ENCODE data around the gene SEBOX.

DNA sequence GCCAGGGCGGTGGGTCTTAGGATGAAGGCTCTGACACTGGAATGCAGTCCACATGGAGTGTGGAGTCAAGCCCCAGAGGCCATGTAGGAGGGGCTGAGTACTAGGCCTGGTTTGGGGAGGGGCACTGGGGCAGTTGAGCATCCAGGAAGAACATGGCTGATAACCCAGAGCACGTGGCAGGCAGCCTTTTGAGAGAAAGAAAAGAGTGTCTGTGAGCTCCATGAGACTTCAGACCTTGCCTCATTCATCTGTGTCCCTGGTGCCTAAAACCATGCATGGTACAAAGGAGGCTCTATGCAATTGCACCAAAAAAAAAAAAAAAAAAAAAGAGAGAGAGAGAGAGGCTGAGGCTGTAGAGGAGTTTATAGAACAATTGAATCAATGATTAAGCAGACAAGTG is 26.4 kb upstream of the SEBOX start:
- TF ChIP-seq, protein P1, sequence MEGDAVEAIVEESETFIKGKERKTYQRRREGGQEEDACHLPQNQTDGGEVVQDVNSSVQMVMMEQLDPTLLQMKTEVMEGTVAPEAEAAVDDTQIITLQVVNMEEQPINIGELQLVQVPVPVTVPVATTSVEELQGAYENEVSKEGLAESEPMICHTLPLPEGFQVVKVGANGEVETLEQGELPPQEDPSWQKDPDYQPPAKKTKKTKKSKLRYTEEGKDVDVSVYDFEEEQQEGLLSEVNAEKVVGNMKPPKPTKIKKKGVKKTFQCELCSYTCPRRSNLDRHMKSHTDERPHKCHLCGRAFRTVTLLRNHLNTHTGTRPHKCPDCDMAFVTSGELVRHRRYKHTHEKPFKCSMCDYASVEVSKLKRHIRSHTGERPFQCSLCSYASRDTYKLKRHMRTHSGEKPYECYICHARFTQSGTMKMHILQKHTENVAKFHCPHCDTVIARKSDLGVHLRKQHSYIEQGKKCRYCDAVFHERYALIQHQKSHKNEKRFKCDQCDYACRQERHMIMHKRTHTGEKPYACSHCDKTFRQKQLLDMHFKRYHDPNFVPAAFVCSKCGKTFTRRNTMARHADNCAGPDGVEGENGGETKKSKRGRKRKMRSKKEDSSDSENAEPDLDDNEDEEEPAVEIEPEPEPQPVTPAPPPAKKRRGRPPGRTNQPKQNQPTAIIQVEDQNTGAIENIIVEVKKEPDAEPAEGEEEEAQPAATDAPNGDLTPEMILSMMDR (IDR thresholded peaks at IDR 0.05), result no peak
- TF ChIP-seq POLR2A (IDR thresholded peaks at IDR 0.05), result no peak

Data from testis (tissue), 2 donors.